DND-41 (cell line): ENCODE data around the gene INPP5A.

ENCODE experiments used
- EZH2 ChIP-seq: IDR thresholded peaks from 3 replicates; pipeline ENCODE4 v1.6.1; 2012; ENCODE audit warnings: borderline replicate concordance, low read depth, mild to moderate bottlenecking, moderate library complexity, low read length, inconsistent platforms; ENCODE audit not compliant: severe bottlenecking
- TF ChIP-seq, protein P1 (sequence below): IDR thresholded peaks from 2 replicates; pipeline ENCODE4 v1.5.1; 2012; ENCODE audit warnings: borderline replicate concordance, low read length, moderate library complexity, mild to moderate bottlenecking; ENCODE audit not compliant: poor library complexity, severe bottlenecking; ENCODE audit errors: extremely low read depth

DNA sequence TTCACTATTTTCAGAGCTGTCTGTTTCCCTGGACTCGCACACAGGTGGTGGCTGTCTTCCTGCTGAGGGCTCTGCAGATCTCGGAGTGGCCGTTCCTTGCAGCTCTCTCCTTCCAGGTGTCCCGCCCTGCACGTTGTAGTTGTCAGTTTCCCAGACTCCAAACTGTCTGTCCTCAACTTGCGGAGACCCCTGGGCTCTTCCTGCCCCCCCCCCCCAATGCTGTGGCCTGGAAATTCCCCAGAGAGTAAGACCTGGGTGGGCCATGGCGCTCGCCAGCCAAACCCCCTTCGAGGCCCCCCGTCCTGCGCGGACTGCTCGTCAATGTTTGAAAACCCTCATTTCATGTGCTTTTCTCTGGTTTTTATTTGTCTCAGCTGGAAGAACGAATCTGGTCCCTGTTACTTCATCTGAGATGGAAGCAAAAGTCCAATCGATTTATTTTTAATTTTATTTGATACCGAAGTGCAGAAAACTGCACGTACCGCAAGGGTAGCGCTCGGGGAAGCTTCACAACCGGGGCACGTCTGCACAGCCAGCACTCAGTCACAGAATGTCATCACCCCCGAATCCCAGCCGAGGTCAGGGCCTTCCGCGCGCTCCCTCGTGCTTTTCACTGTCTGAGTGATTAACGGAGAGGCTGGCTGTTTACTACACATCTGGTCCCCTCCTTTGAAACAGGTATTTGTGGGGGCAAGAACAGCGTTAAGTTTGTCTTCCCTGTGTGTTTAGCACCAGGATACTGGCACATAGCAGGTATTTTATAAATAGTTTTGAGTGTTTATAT is 294.8 kb downstream of the INPP5A start:
- TF ChIP-seq, protein P1, sequence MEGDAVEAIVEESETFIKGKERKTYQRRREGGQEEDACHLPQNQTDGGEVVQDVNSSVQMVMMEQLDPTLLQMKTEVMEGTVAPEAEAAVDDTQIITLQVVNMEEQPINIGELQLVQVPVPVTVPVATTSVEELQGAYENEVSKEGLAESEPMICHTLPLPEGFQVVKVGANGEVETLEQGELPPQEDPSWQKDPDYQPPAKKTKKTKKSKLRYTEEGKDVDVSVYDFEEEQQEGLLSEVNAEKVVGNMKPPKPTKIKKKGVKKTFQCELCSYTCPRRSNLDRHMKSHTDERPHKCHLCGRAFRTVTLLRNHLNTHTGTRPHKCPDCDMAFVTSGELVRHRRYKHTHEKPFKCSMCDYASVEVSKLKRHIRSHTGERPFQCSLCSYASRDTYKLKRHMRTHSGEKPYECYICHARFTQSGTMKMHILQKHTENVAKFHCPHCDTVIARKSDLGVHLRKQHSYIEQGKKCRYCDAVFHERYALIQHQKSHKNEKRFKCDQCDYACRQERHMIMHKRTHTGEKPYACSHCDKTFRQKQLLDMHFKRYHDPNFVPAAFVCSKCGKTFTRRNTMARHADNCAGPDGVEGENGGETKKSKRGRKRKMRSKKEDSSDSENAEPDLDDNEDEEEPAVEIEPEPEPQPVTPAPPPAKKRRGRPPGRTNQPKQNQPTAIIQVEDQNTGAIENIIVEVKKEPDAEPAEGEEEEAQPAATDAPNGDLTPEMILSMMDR = no peak
- TF ChIP-seq EZH2 = no peak
